ENCODE results near the gene SLC27A3.

The SLC27A3 gene

DNA sequence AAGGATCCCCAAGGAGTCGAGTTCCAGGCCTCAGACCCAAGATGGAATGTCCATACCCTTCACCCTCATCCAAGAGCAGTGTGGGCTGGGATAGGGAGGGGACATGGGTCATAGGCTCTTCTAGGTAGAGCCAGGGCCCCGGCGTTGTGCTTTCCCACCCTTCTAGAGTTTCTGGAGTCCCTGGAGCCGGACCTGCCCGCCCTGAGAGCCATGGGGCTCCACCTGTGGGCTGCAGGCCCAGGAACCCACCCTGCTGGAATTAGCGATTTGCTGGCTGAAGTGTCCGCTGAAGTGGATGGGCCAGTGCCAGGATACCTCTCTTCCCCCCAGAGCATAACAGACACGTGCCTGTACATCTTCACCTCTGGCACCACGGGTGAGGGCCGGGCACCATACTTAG, 1.1 kb downstream of the SLC27A3 start:
- no peak for DNase-seq (ENCODE audit: low read depth)
- TF ChIP-seq, protein P1, sequence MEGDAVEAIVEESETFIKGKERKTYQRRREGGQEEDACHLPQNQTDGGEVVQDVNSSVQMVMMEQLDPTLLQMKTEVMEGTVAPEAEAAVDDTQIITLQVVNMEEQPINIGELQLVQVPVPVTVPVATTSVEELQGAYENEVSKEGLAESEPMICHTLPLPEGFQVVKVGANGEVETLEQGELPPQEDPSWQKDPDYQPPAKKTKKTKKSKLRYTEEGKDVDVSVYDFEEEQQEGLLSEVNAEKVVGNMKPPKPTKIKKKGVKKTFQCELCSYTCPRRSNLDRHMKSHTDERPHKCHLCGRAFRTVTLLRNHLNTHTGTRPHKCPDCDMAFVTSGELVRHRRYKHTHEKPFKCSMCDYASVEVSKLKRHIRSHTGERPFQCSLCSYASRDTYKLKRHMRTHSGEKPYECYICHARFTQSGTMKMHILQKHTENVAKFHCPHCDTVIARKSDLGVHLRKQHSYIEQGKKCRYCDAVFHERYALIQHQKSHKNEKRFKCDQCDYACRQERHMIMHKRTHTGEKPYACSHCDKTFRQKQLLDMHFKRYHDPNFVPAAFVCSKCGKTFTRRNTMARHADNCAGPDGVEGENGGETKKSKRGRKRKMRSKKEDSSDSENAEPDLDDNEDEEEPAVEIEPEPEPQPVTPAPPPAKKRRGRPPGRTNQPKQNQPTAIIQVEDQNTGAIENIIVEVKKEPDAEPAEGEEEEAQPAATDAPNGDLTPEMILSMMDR (conservative IDR thresholded peaks at IDR 0.05; ENCODE audit: control insufficient read depth, insufficient read depth, low read depth, low read length): no peak
- H3K4me3 ChIP-seq (ENCODE audit: control insufficient read depth, low read depth, low read length): peak overlapping the region; percentile 65

DNA sequence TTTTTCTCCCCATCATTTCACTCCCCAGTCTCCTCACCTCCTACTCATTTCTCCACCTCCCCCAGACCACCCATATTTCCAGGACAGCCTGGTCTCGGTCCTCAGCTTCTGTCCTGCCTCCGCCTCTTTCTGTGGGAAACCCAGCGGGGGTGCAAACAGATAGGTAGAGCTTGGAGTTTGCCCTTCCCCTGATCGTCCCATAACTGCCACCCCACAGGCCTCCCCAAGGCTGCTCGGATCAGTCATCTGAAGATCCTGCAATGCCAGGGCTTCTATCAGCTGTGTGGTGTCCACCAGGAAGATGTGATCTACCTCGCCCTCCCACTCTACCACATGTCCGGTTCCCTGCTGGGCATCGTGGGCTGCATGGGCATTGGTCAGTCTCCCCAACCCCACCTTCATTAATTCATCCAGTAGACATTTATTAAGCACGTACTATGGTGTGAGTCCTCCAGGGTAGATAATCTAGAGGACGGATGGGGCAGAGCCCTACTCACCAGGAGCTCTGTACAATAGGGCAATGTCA, 1.7 kb downstream of the SLC27A3 start:
- no peak for DNase-seq (ENCODE audit: low read depth)
- no peak overlapping the region for H3K4me3 ChIP-seq (ENCODE audit: control insufficient read depth, low read depth, low read length)
- TF ChIP-seq, protein P1 (conservative IDR thresholded peaks at IDR 0.05; ENCODE audit: control insufficient read depth, insufficient read depth, low read depth, low read length): no peak

DNA sequence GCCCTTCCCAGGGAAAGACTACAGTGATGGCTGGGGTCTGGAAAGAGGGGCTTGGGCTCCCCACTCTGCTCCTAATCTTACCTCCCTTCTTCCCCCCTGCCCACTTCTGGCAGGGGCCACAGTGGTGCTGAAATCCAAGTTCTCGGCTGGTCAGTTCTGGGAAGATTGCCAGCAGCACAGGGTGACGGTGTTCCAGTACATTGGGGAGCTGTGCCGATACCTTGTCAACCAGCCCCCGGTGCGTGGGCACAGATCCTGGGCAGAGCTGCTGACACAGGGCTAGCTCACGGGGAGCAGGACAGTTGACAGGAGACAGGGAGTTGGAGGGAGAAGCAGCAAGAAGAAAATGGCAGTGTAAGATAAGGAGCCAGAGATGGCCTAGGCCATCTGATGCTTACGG, 2.4 kb downstream of the SLC27A3 start:
- H3K4me3 ChIP-seq (ENCODE audit: control insufficient read depth, low read depth, low read length): no peak overlapping the region
- TF ChIP-seq, protein P1 (conservative IDR thresholded peaks at IDR 0.05; ENCODE audit: control insufficient read depth, insufficient read depth, low read depth, low read length): no peak
- peak; percentile 49 for DNase-seq (ENCODE audit: low read depth)

DNA sequence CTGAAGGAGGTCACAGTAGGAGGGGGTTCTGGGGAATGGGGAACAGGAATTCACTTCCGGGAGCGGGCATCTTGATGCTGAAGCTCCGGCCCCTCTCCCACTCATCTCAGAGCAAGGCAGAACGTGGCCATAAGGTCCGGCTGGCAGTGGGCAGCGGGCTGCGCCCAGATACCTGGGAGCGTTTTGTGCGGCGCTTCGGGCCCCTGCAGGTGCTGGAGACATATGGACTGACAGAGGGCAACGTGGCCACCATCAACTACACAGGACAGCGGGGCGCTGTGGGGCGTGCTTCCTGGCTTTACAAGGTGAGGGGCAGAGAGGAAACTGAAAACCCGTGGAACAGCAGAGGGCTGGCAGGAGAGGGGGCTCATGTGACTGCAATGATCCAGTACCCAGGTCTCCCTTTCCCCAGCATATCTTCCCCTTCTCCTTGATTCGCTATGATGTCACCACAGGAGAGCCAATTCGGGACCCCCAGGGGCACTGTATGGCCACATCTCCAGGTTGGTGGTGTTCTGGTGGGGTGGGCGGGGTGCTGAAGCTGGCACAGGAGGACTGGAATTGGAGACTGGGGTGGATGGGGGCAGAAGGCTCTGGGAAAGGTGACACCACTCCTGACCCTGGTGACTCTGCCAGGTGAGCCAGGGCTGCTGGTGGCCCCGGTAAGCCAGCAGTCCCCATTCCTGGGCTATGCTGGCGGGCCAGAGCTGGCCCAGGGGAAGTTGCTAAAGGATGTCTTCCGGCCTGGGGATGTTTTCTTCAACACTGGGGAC, 3.0 kb downstream of the SLC27A3 start:
- DNase-seq (ENCODE audit: low read depth): no peak
- no peak overlapping the region for H3K4me3 ChIP-seq (ENCODE audit: control insufficient read depth, low read depth, low read length)
- TF ChIP-seq, protein P1 (conservative IDR thresholded peaks at IDR 0.05; ENCODE audit: control insufficient read depth, insufficient read depth, low read depth, low read length): no peak

DNA sequence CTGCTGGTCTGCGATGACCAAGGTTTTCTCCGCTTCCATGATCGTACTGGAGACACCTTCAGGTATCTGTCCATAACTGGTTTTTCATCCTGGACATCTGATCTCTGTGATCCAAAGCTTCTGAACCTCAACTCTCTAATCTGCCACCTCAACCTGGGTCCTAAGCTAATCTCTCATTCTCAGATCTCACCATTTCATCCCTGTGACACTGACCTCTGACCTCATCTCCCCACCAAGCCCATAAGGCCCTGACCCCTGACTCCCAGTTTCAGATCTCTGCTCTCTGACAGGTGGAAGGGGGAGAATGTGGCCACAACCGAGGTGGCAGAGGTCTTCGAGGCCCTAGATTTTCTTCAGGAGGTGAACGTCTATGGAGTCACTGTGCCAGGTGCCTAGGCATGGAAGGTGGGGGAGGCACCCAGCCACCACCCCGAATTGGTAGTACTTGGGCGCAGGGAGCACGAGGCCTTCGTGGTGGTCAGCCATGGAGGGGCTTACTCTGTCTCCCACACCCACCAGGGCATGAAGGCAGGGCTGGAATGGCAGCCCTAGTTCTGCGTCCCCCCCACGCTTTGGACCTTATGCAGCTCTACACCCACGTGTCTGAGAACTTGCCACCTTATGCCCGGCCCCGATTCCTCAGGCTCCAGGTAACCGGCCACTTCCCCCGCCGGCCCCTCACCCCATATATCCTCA, 3.8 kb downstream of the SLC27A3 start:
- TF ChIP-seq, protein P1 (conservative IDR thresholded peaks at IDR 0.05; ENCODE audit: control insufficient read depth, insufficient read depth, low read depth, low read length): no peak
- DNase-seq (ENCODE audit: low read depth): no peak
- no peak overlapping the region for H3K4me3 ChIP-seq (ENCODE audit: control insufficient read depth, low read depth, low read length)

DNA sequence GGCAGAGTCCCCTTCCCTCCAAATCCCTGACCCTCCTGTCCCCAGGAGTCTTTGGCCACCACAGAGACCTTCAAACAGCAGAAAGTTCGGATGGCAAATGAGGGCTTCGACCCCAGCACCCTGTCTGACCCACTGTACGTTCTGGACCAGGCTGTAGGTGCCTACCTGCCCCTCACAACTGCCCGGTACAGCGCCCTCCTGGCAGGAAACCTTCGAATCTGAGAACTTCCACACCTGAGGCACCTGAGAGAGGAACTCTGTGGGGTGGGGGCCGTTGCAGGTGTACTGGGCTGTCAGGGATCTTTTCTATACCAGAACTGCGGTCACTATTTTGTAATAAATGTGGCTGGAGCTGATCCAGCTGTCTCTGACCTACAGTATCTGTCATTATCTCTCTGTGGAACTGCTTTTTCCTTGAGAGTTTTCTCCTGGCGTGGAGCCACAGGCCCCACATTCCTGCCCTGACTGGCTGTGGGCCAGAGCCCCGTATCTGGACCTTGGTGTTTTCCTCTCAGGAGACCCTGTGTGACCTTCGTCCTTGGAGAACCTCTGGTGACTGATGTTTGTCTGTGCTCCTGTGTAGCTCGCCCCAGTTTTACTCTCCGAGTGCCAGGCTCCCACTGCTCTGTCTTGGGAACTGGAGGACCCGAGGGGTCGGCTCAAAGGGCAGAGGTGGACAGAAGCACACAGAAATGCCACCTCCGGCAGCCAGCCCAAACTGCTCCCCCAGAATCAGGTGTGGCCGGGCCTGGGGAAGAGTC, 4.8 kb downstream of the SLC27A3 start:
- no peak overlapping the region for H3K4me3 ChIP-seq (ENCODE audit: control insufficient read depth, low read depth, low read length)
- TF ChIP-seq, protein P1 (conservative IDR thresholded peaks at IDR 0.05; ENCODE audit: control insufficient read depth, insufficient read depth, low read depth, low read length): no peak
- no peak for DNase-seq (ENCODE audit: low read depth)
